Measurements from ENCODE around the gene PTX4.

The PTX4 gene

DNA sequence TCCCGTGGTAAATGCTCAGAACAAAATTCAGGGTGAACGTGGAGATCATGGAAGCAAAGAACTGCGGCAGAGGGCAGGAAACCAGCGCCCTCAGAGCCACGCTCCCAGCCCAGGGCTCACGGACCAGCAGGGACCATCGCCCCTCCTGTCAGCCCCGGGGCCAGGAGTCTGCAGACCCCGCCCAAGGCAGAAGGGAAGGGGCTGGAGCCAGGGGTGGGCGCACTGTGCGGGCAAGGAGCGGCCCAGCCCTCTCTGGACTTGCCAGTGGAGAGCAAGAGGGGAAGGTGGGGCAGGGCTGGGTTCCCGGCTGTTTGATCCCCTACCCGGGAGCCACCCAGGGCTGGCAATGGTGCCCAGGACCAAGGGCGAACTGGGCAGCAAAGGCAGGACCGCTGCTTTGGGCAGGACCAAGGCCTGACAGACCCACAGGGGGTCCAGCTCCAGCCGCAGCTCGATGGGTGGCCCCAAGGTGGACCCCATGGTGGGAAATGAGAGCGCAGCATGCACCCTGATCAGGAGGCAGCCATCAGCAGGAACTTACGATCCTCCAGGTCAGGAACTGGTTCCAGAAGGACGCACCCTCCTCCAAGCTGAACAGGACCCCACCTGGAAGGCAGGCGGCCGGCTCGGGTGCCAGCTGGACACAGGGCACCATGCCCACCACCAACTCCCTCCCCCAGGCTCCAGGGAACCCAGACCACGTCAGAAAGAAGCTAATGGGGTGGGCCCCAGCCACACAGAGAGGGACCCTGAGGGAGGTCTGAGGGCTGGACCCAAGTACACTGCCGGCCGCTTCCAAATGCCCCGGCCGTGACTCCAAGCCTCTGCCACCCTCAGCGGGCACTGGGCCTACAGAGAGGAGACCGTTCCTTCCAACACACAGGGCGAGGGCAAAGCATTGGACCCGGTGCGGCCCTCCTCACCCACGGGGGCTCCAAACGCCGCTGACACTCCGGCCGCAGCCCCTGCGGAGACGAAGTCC is 33.3 kb downstream of the PTX4 start:
- in situ Hi-C loops (cut with MboI; ENCODE audit: low sequenced_read_pairs, unreplicated experiment), result no loop called here
- TF ChIP-seq, protein P1, sequence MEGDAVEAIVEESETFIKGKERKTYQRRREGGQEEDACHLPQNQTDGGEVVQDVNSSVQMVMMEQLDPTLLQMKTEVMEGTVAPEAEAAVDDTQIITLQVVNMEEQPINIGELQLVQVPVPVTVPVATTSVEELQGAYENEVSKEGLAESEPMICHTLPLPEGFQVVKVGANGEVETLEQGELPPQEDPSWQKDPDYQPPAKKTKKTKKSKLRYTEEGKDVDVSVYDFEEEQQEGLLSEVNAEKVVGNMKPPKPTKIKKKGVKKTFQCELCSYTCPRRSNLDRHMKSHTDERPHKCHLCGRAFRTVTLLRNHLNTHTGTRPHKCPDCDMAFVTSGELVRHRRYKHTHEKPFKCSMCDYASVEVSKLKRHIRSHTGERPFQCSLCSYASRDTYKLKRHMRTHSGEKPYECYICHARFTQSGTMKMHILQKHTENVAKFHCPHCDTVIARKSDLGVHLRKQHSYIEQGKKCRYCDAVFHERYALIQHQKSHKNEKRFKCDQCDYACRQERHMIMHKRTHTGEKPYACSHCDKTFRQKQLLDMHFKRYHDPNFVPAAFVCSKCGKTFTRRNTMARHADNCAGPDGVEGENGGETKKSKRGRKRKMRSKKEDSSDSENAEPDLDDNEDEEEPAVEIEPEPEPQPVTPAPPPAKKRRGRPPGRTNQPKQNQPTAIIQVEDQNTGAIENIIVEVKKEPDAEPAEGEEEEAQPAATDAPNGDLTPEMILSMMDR (IDR thresholded peaks at IDR 0.05; ENCODE audit: borderline replicate concordance, control extremely low read depth, extremely low read depth, insufficient read depth, missing control alignments), result no peak
- no peak for DNase-seq (ENCODE audit: low spot score)

DNA sequence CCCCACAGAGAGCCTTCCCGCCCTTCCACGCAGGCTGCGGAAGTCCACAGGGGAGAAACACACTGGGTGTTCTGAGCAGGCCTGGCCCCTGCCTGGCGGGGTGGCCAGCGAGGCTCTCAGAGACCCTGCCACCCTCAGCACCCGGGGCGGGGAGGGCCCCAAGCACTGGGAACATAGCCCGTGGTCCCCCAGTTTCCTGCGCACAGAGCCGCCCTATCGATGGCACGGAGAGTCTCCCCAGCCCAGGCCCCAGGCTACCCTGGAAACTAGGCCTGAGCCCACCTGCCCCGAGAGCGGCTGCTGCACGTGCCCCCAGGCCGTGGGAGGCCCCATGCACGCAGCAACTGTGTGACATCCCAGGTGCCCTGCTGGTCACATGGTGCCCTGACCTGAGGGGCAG is 34.2 kb downstream of the PTX4 start:
- TF ChIP-seq, protein P1 (IDR thresholded peaks at IDR 0.05; ENCODE audit: borderline replicate concordance, control extremely low read depth, extremely low read depth, insufficient read depth, missing control alignments), result no peak
- no peak for DNase-seq (ENCODE audit: low spot score)
- in situ Hi-C loops (cut with MboI; ENCODE audit: low sequenced_read_pairs, unreplicated experiment), result no loop called here

DNA sequence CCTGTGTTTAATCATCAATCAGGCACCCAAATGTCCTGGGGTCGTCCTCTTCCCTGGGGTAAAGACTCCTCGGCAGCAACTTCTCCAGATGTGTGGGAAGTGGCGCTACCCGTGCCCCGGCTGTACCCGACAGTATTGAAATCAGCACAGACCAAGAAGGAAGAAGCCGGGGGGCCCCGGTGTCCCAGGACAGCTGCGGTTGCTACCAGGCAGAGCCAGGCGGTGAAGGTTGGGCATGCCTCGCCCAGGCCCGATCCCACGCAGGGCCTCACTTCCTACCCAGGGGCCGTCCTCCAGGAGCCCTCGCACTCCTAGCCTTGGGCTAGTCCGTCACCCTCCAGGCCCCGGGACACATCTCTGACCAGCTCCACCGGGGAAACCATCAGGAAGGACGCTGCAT is 35.4 kb downstream of the PTX4 start:
- no peak for DNase-seq (ENCODE audit: low spot score)
- in situ Hi-C loops (cut with MboI; ENCODE audit: low sequenced_read_pairs, unreplicated experiment), result no loop called here
- TF ChIP-seq, protein P1 (IDR thresholded peaks at IDR 0.05; ENCODE audit: borderline replicate concordance, control extremely low read depth, extremely low read depth, insufficient read depth, missing control alignments), result no peak

DNA sequence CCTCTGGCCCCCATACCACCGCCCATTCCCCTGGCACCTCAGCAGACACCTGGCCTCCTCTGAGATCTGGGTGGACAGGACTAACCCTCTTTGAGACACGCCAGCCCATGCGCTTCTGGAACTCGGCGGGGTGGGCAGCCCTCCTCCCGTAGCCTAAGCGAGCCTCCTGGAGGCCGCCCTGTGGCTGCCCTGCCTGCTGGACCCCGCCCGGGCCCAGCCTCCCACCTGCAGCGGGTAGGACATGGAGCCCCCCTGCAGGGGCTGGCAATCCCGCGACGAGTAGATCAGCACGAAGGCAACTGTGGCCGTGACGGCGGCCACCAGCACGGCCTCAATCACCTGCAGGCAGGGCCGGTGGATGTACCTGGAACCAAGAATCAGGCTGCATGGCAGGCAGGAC is 36.2 kb downstream of the PTX4 start:
- DNase-seq (ENCODE audit: low spot score), result no peak
- in situ Hi-C loops (cut with MboI; ENCODE audit: low sequenced_read_pairs, unreplicated experiment), result no loop called here
- TF ChIP-seq, protein P1 (IDR thresholded peaks at IDR 0.05; ENCODE audit: borderline replicate concordance, control extremely low read depth, extremely low read depth, insufficient read depth, missing control alignments), result no peak

DNA sequence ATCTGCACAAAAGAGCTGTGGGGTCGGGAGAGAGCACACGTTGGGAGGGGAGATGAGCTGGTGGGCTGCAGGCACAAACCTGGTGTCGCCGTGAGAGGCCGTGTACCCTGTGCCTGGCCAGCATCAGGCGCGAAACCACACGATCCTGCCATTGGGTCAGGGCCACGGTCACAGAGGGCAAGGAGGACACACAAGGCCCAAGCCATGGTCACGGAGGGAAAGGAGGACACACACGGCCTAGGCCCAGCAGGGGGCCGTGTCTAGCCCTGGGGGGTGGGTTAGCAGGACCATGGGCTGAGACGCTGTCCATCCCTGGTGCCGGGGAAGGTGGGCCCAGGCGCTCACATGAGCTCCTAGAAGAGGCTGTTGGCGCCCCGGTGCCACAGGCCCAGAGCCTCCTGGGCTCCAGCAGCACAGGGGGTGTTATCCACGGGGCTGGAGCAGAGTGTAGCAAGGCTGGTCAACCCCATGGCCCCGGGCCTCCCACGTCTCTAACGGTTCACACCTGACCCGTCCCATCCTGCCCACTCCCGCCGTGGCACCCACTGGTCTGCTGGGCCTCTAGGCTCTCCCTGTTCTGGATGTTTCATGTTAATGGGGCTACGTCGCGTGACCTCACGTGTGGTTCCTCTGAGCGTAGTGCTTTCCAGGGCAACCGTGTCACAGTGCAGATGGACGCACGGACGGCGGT is 36.9 kb downstream of the PTX4 start:
- no peak for DNase-seq (ENCODE audit: low spot score)
- TF ChIP-seq, protein P1 (IDR thresholded peaks at IDR 0.05; ENCODE audit: borderline replicate concordance, control extremely low read depth, extremely low read depth, insufficient read depth, missing control alignments), result no peak
- in situ Hi-C loops (cut with MboI; ENCODE audit: low sequenced_read_pairs, unreplicated experiment), result no loop called here

DNA sequence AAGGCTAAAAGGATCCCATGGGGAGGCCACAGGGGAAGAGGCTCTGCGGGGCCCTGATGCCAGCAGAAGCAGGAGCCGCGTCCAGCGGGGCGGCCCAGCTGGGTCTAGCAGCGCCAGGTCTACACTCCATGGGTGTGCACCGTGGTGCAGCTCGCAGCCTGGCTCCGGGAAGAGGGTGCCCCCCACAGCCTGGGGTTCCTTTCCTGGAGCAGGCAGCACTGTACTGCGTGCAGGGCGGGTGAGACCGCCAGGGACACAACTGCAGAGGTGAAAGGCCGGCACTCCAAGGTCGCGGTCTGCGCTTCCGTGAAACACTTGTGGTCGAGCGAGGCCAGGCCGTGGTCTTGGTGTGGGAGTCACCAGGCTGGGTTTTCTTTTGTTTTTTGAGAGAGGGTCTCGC is 37.9 kb downstream of the PTX4 start:
- in situ Hi-C loops (cut with MboI; ENCODE audit: low sequenced_read_pairs, unreplicated experiment), result no loop called here
- no peak for DNase-seq (ENCODE audit: low spot score)
- TF ChIP-seq, protein P1 (IDR thresholded peaks at IDR 0.05; ENCODE audit: borderline replicate concordance, control extremely low read depth, extremely low read depth, insufficient read depth, missing control alignments), result no peak
